Activated naive CD4-positive, alpha-beta T cell treated with anti-CD3 and anti-CD28 coated beads, Interleukin-2, amount 50 U/mL, for 24 hours (primary cell): ENCODE results near the gene CD9.
"Not testable (repeated sequence)": the region's sequence is repeated elsewhere in the genome, so short reads cannot be mapped to it uniquely, and the experiment has no call there.

ENCODE experiments used
- H3K27ac Mint-ChIP-seq: one replicate; pipeline ENCODE4 v1.8.0; 2021; ENCODE audit warnings: mild to moderate bottlenecking, mixed read lengths
- H3K27me3 Mint-ChIP-seq: one replicate; pipeline ENCODE4 v1.8.0; 2021; ENCODE audit warnings: mixed read lengths
- H3K36me3 Mint-ChIP-seq: one replicate; pipeline ENCODE4 v1.8.0; 2021; ENCODE audit warnings: mixed read lengths
- H3K4me1 Mint-ChIP-seq: one replicate; pipeline ENCODE4 v1.8.0; 2021; ENCODE audit warnings: mixed read lengths
- H3K4me3 Mint-ChIP-seq: one replicate; pipeline ENCODE4 v1.8.0; 2021; ENCODE audit warnings: mild to moderate bottlenecking, mixed read lengths
- H3K9me3 Mint-ChIP-seq: one replicate; pipeline ENCODE4 v1.8.0; 2021; ENCODE audit warnings: mixed read lengths

CD9 gene

GRCh38 chr12:6200256-6201212, at the start of gene CD9:
Gene CD9 (plus strand): TSS chr12:6200400. CDS start chr12:6200500, 100 bp downstream.
- Mint-ChIP-seq H3K4me1 (peaks cover 13% of the 10 kb centered on the region), H3K27me3 (peaks cover 25% of the 10 kb centered on the region), H3K27ac (no peak within 1 kb of the TSS)

GRCh38 chr12:6154730-6155459, 45.3 kb upstream of the CD9 start:
- H3K27me3 Mint-ChIP-seq, result no peaks in the 10 kb centered on the region

More at GRCh38 chr12:6200256-6201212, at the start of gene CD9:
- Mint-ChIP-seq H3K36me3 (peaks cover 2% of the 10 kb centered on the region), H3K9me3 (no peaks in the 10 kb centered on the region), H3K4me3 (peak within 1 kb of the TSS; percentile 67)

GRCh38 chr12:6157482-6157881, 42.7 kb upstream of the CD9 start:
- H3K27me3 Mint-ChIP-seq, result no peaks in the 10 kb centered on the region
- H3K27ac Mint-ChIP-seq, result no peak overlapping the region
- H3K9me3 Mint-ChIP-seq, result no peaks in the 10 kb centered on the region
- H3K36me3 Mint-ChIP-seq, result no peaks in the 10 kb centered on the region
- no peak overlapping the region for H3K4me3 Mint-ChIP-seq
- peaks cover 6% of the 10 kb centered on the region for H3K4me1 Mint-ChIP-seq

More at GRCh38 chr12:6154730-6155459, 45.3 kb upstream of the CD9 start:
- H3K4me3 Mint-ChIP-seq, result no peak overlapping the region
- no peak overlapping the region for H3K27ac Mint-ChIP-seq
- H3K36me3 Mint-ChIP-seq, result no peaks in the 10 kb centered on the region
- no peaks in the 10 kb centered on the region for H3K9me3 Mint-ChIP-seq
- peaks cover 6% of the 10 kb centered on the region for H3K4me1 Mint-ChIP-seq

- Mint-ChIP-seq H3K4me1 (peaks cover 6% of the 10 kb centered on the region), H3K36me3 (no peaks in the 10 kb centered on the region), H3K4me3 (no peak overlapping the region), H3K9me3 (no peaks in the 10 kb centered on the region), H3K27me3 (no peaks in the 10 kb centered on the region), H3K27ac (no peak overlapping the region)
Measured at GRCh38 chr12:6158255-6158654, 41.9 kb upstream of the CD9 start.

GRCh38 chr12:6158749-6159148, 41.5 kb upstream of the CD9 start:
- no peaks in the 10 kb centered on the region for H3K9me3 Mint-ChIP-seq
- H3K4me3 Mint-ChIP-seq, result no peak overlapping the region
- H3K4me1 Mint-ChIP-seq, result peaks cover 6% of the 10 kb centered on the region
- H3K36me3 Mint-ChIP-seq, result no peaks in the 10 kb centered on the region
- no peaks in the 10 kb centered on the region for H3K27me3 Mint-ChIP-seq
- H3K27ac Mint-ChIP-seq, result no peak overlapping the region

GRCh38 chr12:6159166-6160011, 40.8 kb upstream of the CD9 start:
- not testable (repeated sequence) for H3K4me1 Mint-ChIP-seq, H3K4me3 Mint-ChIP-seq, H3K9me3 Mint-ChIP-seq, H3K27me3 Mint-ChIP-seq, H3K27ac Mint-ChIP-seq, H3K36me3 Mint-ChIP-seq

GRCh38 chr12:6160049-6160649, 40.1 kb upstream of the CD9 start:
- not testable (repeated sequence) for H3K4me1 Mint-ChIP-seq, H3K4me3 Mint-ChIP-seq, H3K36me3 Mint-ChIP-seq, H3K9me3 Mint-ChIP-seq, H3K27ac Mint-ChIP-seq, H3K27me3 Mint-ChIP-seq

- Mint-ChIP-seq H3K9me3 (no peaks in the 10 kb centered on the region), H3K4me1 (peaks cover 13% of the 10 kb centered on the region), H3K36me3 (no peaks in the 10 kb centered on the region), H3K27me3 (no peaks in the 10 kb centered on the region), H3K27ac (no peak overlapping the region), H3K4me3 (no peak overlapping the region)
Measured at GRCh38 chr12:6161124-6161882, 38.9 kb upstream of the CD9 start.

GRCh38 chr12:6163416-6164060, 36.7 kb upstream of the CD9 start:
- no peaks in the 10 kb centered on the region for H3K9me3 Mint-ChIP-seq
- no peak overlapping the region for H3K4me3 Mint-ChIP-seq
- no peak overlapping the region for H3K27ac Mint-ChIP-seq
- no peaks in the 10 kb centered on the region for H3K36me3 Mint-ChIP-seq
- H3K27me3 Mint-ChIP-seq, result no peaks in the 10 kb centered on the region
- peaks cover 27% of the 10 kb centered on the region for H3K4me1 Mint-ChIP-seq

GRCh38 chr12:6165395-6165794, 34.8 kb upstream of the CD9 start:
- no peak overlapping the region for H3K4me3 Mint-ChIP-seq
- no peaks in the 10 kb centered on the region for H3K36me3 Mint-ChIP-seq
- H3K9me3 Mint-ChIP-seq, result no peaks in the 10 kb centered on the region
- H3K27me3 Mint-ChIP-seq, result no peaks in the 10 kb centered on the region
- no peak overlapping the region for H3K27ac Mint-ChIP-seq
- H3K4me1 Mint-ChIP-seq, result peaks cover 44% of the 10 kb centered on the region

- Mint-ChIP-seq H3K27me3 (no peaks in the 10 kb centered on the region), H3K27ac (peak overlapping the region; percentile 91), H3K9me3 (no peaks in the 10 kb centered on the region), H3K4me3 (no peak overlapping the region), H3K4me1 (peaks cover 44% of the 10 kb centered on the region), H3K36me3 (no peaks in the 10 kb centered on the region)
Measured at GRCh38 chr12:6166808-6167207, 33.4 kb upstream of the CD9 start.

- Mint-ChIP-seq H3K9me3 (no peaks in the 10 kb centered on the region), H3K27ac (peak overlapping the region; percentile 91), H3K27me3 (no peaks in the 10 kb centered on the region), H3K4me3 (peak overlapping the region; percentile 37), H3K36me3 (no peaks in the 10 kb centered on the region), H3K4me1 (peaks cover 44% of the 10 kb centered on the region)
Measured at GRCh38 chr12:6167327-6168280, 32.6 kb upstream of the CD9 start.

GRCh38 chr12:6171409-6172015, 28.7 kb upstream of the CD9 start:
- Mint-ChIP-seq H3K27me3 (no peaks in the 10 kb centered on the region), H3K36me3 (peaks cover 2% of the 10 kb centered on the region), H3K4me1 (peaks cover 34% of the 10 kb centered on the region)

More at GRCh38 chr12:6171409-6172015, 28.7 kb upstream of the CD9 start:
- no peak overlapping the region for H3K4me3 Mint-ChIP-seq
- no peak overlapping the region for H3K27ac Mint-ChIP-seq
- no peaks in the 10 kb centered on the region for H3K9me3 Mint-ChIP-seq
